MCF 10A (cell line): ENCODE measurements around the gene DYNC2H1. TPM values are rescaled to one million over a fixed set of nuclear protein-coding genes. Genes with fewer than 3 reads are reported as not detected.

ENCODE experiments used
- BruUV-seq: library from RNA; stranded (reverse); fragments of 400-500 nt; replicated peaks from 2 replicates; lab custom pipeline; 2021; lab: Mats Ljungman, UMichigan
- CTCF ChIA-PET: fragments of 300-600 bp; sonication (Branson Sonifier 250); formaldehyde crosslinking; extraction: SDS; loops from one replicate; lab custom pipeline; 2021; ENCODE audit warnings: antibody characterized with exemption, inconsistent platforms; lab: Yijun Ruan, JAX
- POLR2A ChIA-PET: fragments of 300-600, 350-650 bp; sonication (Branson Sonifier 250); formaldehyde crosslinking; extraction: SDS; loops from one replicate; lab custom pipeline; 2020; ENCODE audit warnings: antibody characterized with exemption, inconsistent platforms; lab: Yijun Ruan, JAX
- DNase-seq: peaks from one replicate; pipeline ENCODE4 v3.0.0-alpha.2; 2018; ENCODE audit not compliant: unreplicated experiment
- H3K27ac Mint-ChIP-seq: one replicate; pipeline ENCODE4 v1.8.0; 2022; ENCODE audit warnings: mild to moderate bottlenecking, low read depth, mixed read lengths; ENCODE audit not compliant: unreplicated experiment
- H3K27me3 Mint-ChIP-seq: one replicate; pipeline ENCODE4 v1.8.0; 2022; ENCODE audit warnings: mixed read lengths; ENCODE audit not compliant: insufficient read depth, unreplicated experiment
- H3K36me3 Mint-ChIP-seq: one replicate; pipeline ENCODE4 v1.8.0; 2022; ENCODE audit warnings: mild to moderate bottlenecking, moderate library complexity, mixed read lengths; ENCODE audit not compliant: insufficient read depth, unreplicated experiment
- H3K4me1 Mint-ChIP-seq: one replicate; pipeline ENCODE4 v1.8.0; 2022; ENCODE audit warnings: mixed read lengths; ENCODE audit not compliant: insufficient read depth, unreplicated experiment
- H3K4me3 Mint-ChIP-seq: one replicate; pipeline ENCODE4 v1.8.0; 2022; ENCODE audit warnings: mild to moderate bottlenecking, moderate library complexity, mixed read lengths; ENCODE audit not compliant: unreplicated experiment
- H3K9me3 Mint-ChIP-seq: one replicate; pipeline ENCODE4 v1.8.0; 2022; ENCODE audit warnings: mixed read lengths; ENCODE audit not compliant: unreplicated experiment
- intact Hi-C: fragments of 100-400 bp; cut with micrococcal nuclease; formaldehyde crosslinking; loops from 2 replicates; pipeline ENCODE4 v1.14.1; 2022
- total RNA-seq: library from RNA; stranded (reverse); gene quantifications from 2 replicates; pipeline ENCODE4 v1.2.3, GENCODE V29; 2022
- TF ChIP-seq, protein P1 (sequence below): fragments of 200-600 bp; IDR thresholded peaks from one replicate; pipeline ENCODE4 v1.8.0; 2022; ENCODE audit warnings: antibody characterized with exemption, mild to moderate bottlenecking; ENCODE audit not compliant: unreplicated experiment

DYNC2H1 gene
- total RNA-seq, 1 experiment from 2014 or later = 23.0 TPM

GRCh38 chr11:103294516-103294915, 185.3 kb downstream of the DYNC2H1 start:
- ChIA-PET CTCF (interaction anchor here (1.3 kb wide), 1 partner anchor 306 kb away, joined by 4 read pairs; no protein-coding TSS in a partner anchor), POLR2A (interaction anchor here (1.1 kb wide), 1 partner anchor 8 kb away, joined by 4 read pairs; no protein-coding TSS in a partner anchor)
- Mint-ChIP-seq H3K4me3 (no peak overlapping the region), H3K27ac (no peak overlapping the region), H3K4me1 (no peaks in the 10 kb centered on the region), H3K9me3 (peaks cover 35% of the 10 kb centered on the region), H3K36me3 (peaks cover 14% of the 10 kb centered on the region), H3K27me3 (no peaks in the 10 kb centered on the region)
- intact Hi-C loops = no loop called here
- TF ChIP-seq, protein P1, sequence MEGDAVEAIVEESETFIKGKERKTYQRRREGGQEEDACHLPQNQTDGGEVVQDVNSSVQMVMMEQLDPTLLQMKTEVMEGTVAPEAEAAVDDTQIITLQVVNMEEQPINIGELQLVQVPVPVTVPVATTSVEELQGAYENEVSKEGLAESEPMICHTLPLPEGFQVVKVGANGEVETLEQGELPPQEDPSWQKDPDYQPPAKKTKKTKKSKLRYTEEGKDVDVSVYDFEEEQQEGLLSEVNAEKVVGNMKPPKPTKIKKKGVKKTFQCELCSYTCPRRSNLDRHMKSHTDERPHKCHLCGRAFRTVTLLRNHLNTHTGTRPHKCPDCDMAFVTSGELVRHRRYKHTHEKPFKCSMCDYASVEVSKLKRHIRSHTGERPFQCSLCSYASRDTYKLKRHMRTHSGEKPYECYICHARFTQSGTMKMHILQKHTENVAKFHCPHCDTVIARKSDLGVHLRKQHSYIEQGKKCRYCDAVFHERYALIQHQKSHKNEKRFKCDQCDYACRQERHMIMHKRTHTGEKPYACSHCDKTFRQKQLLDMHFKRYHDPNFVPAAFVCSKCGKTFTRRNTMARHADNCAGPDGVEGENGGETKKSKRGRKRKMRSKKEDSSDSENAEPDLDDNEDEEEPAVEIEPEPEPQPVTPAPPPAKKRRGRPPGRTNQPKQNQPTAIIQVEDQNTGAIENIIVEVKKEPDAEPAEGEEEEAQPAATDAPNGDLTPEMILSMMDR = no peak
- no TSS peak for BruUV-seq
- peak; percentile 20 for DNase-seq

GRCh38 chr11:103295704-103296103, 186.5 kb downstream of the DYNC2H1 start:
- ChIA-PET POLR2A (interaction anchor here (0.6 to 1.1 kb wide), 2 partner anchors 10 to 32 kb away, joined by 3 to 4 read pairs; no protein-coding TSS in a partner anchor), CTCF (interaction anchor here (1.3 kb wide), 1 partner anchor 305 kb away, joined by 4 read pairs; no protein-coding TSS in a partner anchor)
- intact Hi-C loops = no loop called here
- Mint-ChIP-seq H3K4me1 (no peaks in the 10 kb centered on the region), H3K27ac (no peak overlapping the region), H3K9me3 (peaks cover 35% of the 10 kb centered on the region), H3K36me3 (peaks cover 14% of the 10 kb centered on the region), H3K4me3 (no peak overlapping the region), H3K27me3 (no peaks in the 10 kb centered on the region)
- no TSS peak for BruUV-seq
- TF ChIP-seq, protein P1 = no peak
- DNase-seq = peak; percentile 10

- DNase-seq = no peak
- TF ChIP-seq, protein P1 = no peak
- Mint-ChIP-seq H3K27ac (no peak overlapping the region), H3K27me3 (no peaks in the 10 kb centered on the region), H3K36me3 (peaks cover 14% of the 10 kb centered on the region), H3K4me3 (no peak overlapping the region), H3K4me1 (no peaks in the 10 kb centered on the region), H3K9me3 (peaks cover 24% of the 10 kb centered on the region)
- CTCF ChIA-PET = interaction anchor here (1.8 kb wide), 1 partner anchor 27 kb away, joined by 5 read pairs; no protein-coding TSS in a partner anchor
- POLR2A ChIA-PET = interaction anchor here (0.6 kb wide), 1 partner anchor 901 kb away, joined by 3 read pairs; no protein-coding TSS in a partner anchor
- BruUV-seq = no TSS peak
- intact Hi-C loops = no loop called here
Observed at GRCh38 chr11:103297900-103298299, 188.7 kb downstream of the DYNC2H1 start.

DNA sequence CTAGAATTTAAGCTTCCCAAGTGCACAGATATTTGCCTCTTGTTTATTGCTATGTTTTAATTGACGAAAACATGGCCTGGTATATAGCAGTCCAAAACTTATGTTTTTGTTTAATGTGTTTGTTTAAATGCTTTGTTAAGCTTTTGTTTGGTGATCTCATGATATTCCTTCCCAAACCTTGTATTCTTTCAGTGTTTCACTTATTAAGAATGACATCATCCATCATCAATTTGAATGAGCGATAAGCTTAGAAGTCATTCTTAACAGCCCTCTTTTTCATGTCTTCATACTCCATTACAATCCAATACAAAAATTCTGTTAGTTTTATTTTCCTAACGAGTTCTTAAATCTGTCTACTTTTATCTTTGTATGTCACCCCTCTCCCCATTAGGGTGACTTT, 206.0 kb downstream of the DYNC2H1 start:
- ChIA-PET POLR2A (no interaction called here), CTCF (interaction anchor here (1.0 kb wide), 2 partner anchors 12 to 287 kb away, joined by 3 read pairs; no protein-coding TSS in a partner anchor)
- TF ChIP-seq, protein P1 = no peak
- no peak overlapping the region for H3K27ac Mint-ChIP-seq
- no TSS peak for BruUV-seq
- H3K27me3 Mint-ChIP-seq = no peaks in the 10 kb centered on the region
- no peak for DNase-seq
- no peak overlapping the region for H3K4me3 Mint-ChIP-seq
- peaks cover 13% of the 10 kb centered on the region for H3K36me3 Mint-ChIP-seq
- no peaks in the 10 kb centered on the region for H3K9me3 Mint-ChIP-seq
- H3K4me1 Mint-ChIP-seq = no peaks in the 10 kb centered on the region
- intact Hi-C loops = no loop called here
